LHCN-M2 (cell line): ENCODE data around the gene CRADD. TPM values are rescaled to one million over a fixed set of nuclear protein-coding genes. Genes with fewer than 3 reads are reported as not detected.
A peak's percentile ranks its signal among the peaks of the same experiment; 100 is the strongest.

Experiments used
- DNase-seq: peaks from one replicate; pipeline ENCODE4 v3.0.0-alpha.2; 2012; ENCODE audit warnings: low read depth
- total RNA-seq: library from RNA; depleted of rRNA; stranded (reverse); fragments of >200 nt; gene quantifications from 2 replicates; pipeline ENCODE4 v1.2.3, GENCODE V29; 2014

CRADD gene
- total RNA-seq, 1 experiment from 2014 or later, result 16.9 TPM

DNA sequence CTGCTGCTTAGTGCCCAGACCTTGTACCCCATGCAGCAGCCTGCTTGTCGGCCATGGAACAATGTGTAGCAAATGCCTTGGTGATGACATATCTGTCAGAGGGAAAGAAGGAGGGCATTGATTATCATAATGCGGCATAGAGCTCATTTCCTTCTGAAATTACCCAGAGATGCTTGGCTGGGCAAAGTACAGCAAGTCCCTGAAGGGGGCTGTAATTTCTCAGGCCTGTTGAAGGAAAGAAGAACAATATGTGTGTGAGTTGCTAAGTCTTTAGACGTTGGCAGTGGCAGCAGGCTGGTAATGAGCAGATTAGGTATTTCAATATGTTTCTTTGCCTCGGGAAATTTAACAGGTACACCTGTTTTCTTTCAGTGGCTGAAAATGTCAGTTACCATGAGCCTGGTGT lies 128.6 kb downstream of the CRADD start:
- no peak for DNase-seq

DNA sequence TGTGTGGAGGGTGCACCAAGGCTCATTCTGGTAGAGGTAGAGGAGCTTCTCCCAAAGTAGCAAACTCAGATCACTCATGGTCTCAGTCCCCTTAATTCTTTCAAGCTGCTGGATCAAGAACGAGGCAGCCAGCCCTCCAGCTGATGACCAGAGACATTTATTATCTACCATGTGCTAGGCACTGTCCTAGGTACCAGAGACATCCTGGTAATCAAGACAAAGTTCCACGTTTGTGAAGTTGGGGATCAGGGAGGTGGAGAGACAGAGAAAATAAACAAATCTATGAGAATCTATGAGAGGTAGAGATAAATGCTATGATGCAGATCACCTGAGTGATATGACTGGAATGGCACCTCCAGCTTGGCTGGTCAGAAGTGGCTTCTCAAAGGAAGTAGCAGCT lies 130.2 kb downstream of the CRADD start:
- no peak for DNase-seq

DNA sequence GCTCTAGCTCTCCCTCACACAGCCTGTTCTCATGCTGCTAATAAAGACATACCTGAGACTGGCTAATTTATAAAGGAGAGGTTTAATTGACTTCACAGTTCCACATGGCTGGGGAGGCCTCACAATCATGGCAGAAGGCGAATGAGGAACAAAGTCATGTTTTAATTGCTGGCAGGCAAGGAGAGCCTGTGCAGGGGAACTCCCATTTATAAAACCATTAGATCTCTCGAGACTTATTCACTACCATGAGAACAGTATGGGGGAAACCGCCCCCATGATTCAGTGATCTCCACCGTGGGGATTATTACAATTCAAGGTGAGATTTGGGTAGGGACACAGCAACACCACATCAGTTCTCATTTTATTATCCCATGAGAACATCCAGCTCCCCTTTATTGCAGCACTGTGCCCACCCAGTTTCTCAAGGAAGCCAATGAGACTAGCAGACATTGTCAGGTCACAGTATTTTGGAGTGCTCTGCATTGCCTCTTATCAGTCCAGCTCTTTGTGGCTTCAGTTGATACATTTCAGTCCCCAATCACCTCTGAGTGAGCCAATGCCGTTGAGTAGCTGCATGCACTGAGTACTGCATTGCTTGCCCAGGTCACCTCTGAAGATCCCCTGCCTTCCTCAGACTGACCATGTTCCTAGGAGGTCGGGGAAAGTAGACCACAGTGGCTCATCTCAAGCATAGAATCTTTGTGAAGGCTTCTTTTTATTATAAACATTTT lies 131.2 kb downstream of the CRADD start:
- DNase-seq, result no peak

DNA sequence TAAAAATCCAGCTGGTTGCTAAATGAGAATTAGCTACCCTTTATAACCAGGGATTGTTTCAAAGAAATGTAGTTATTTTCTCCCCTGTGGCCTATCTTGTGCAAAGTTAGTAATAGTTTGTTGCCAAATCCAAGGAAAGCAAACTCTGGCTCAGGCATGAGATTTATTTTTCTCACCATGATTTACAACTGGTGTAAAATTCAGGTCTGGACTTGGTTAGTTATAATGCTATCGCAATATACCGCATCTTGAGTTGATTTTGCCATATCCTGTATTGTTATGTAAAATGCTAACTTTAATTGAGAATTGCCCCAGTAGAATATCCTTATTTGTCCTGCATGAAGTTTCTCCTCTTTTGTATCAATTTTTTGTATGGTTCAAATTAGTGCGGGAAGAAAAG lies 135.5 kb downstream of the CRADD start:
- DNase-seq, result no peak

DNA sequence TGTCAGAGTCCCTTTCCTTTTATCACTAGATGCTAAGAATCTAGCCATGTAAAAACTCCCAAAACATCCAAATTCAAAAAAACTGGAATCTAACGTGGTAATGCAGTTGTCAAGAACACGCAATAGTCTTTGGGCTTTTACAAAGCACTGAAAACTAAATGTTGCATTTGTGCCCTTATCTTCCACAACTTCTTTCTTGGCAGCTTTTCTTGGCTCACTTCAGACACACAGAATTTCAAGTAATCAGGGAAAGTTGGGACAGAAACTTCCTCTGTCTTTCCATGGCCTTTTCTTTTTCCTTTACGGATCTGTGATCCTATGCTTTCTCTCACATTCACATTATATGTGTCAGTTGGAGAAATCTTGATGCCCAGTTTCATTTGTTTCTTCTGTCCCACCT lies 136.0 kb downstream of the CRADD start:
- DNase-seq, result no peak

DNA sequence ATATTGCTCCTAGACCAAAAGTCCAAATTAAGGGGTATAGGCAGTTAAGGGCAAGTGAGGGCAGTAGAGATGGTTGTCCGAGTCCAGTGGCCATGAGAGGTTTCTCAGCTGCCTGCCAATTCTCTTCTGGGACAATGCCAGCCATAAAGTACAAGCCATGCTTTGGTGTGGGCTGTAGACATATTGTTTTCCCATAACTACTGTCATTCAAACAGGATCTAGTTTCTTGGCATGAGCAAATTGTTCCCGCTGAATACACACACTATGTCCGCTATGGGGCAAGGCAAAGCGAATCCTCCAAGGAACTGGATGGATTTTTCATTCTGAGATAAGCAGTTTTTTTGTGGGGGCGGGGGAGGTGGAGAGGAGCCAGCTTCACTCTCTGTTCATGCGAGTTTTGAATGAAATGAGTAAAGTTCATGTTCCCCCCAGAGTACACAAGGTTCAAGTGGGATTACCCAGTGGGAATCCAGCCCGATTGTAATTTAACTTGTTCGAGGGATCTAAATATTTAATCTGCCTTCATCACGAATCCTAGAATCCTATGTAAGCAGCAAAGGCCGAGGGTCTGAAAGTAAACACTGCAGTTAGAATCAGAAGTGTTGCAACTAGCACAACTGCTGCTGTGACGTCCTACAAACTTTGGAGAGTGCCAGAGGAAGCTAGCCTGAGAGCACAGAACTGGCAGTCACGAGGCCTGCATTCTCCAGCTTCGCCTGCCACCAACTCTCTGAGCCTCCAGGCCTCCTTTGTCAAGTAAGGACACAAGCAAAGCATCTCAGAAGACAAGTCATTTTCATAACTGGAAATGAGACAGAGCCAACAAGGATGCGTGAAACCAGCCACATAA lies 137.0 kb downstream of the CRADD start:
- DNase-seq, result peak; percentile 91

DNA sequence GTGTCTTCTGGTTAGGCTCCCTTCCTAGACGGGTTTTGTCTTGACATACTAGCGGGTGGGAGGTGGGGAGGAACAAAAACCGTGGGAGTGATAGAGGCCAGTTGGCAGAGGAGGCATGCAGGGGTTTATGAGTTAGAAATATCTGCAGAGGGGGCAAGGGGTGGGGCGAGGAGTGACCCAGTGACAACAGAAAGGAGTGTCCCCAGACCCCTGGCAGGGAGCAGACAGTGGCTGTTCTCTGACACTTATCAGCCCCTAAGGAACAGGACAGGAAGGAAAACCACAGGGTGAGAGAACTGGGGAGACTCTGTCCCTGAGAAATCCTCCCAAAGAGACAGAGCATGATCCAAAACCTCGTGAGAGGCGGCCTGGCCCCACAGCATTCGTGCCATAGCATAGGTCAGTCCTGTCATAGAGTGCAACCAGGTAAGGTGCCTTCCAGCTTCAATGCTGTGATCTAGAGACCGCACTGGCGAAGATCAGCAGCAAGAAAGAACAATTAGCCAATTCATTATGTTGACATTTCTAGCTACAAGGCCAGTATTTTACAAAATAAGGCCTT lies 141.4 kb downstream of the CRADD start:
- DNase-seq, result no peak

DNA sequence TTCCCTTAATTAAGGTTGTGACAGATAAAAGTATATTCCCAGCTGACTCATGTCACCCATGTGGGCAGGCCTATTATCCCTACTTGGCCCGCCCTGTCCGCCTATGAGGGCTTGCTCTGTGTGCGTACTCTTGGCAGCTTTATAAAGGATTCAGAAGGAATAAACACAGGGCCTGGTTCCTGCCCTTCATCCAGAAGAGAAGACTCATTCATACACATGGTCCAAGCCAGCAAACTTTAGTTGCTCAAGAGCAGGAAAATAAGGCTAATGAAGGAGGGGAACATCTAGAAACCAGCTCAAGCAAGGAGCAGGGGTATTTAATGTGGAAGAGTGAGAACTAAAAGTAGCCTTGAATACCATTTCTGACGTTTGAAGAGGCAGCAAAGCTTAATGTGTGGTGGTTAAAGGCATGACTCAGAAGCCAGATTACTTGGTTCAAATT lies 141.9 kb downstream of the CRADD start:
- no peak for DNase-seq

DNA sequence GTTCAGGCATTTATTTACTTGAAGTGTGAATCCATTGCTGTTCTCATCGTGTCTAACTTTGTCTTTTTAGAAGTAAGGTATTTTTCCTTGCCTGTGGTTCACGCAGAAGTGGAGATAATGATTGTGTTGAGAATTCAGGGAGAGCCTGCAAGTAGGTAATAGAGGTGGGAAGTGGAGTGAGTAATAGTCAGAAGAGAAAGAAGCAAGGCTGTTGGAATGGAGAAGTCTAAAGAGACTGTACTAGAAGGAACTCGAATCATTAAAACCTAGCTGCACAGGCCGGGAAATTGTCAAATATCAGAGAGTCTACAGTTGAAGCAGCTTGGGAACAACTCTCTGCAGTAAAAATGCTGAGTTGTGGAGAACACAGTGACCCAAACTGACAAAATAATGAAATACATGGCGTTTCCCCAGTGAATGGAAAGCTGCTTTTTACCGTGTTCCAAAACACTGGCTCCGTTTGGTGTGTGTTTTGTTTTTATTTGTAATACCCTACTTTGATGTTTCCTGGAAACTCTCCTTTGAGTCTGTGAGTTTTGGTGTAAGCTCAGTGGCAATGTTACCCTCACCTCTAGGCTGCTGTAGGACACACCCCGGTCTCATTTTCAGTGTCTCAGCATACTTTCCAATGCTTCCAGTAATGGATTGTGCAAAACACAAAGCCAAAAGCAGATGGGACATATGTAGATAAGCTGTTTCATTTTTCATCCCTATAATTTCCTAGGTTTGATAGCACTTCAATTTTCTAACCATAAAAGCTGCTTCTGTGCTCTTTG lies 146.6 kb downstream of the CRADD start:
- DNase-seq, result peak; percentile 31

DNA sequence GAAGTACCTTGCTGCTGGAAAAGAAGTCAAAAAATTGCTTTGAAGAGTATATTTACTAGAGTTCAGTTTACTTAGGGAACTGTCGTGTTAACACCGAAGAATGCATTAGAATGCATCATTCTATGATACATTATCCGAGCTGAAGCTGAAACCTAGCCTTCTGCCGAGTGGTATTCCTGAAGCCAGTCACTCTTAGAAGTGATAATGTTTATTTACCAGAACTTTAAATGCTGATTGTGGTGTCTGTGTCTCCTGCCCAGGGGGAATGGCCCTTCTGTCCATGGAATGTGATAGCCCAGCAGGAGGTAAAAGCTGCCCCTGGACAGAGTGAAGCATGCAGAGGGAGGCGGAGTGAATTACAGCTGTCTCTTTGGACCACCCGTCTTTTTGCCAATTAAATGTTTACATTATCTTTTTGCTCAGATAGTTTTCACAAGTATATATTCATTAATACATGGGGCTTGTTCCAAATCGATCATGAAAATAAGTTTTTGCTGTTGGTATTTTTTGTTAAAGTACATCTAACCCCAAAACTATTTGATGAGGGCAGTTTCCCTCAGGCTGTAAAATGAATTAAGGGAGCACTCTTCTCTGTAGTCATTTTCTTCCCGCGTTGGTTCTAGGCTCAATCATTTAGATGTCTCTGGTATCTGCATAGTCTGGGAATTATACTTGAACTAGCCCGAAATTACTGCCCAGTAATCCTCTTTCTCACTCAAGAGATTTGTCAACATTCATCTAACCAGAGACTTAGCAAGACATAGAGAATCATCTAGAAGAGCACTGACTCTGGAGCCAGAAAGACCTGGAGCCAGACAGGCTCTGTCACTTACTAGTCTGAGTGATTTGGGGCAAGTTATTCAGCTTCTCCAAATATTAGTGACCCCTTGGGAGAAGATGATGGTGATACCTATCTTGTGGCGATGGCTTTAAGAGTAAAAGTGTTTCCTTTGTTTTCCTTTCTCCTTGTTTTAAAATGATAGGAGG lies 147.6 kb downstream of the CRADD start:
- peak; percentile 71 for DNase-seq

DNA sequence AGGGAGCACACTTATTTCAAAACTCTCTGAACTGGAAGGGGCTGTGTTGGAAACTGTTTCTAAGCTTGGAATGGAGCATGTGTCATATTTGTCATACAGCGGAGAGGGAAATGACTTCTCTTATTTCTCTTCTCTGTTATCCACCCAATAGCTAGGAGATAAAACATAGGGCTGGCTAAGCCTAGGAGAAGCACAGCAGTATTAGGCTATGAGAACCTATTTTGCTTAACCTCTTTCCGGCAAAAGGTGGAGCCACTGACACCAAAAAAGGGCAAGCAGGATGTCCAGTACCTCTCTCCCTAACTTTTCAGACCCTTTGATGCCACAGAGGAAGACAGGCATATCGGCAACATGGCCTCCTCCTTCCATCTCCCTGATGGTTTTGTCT lies 148.3 kb downstream of the CRADD start:
- peak; percentile 38 for DNase-seq

DNA sequence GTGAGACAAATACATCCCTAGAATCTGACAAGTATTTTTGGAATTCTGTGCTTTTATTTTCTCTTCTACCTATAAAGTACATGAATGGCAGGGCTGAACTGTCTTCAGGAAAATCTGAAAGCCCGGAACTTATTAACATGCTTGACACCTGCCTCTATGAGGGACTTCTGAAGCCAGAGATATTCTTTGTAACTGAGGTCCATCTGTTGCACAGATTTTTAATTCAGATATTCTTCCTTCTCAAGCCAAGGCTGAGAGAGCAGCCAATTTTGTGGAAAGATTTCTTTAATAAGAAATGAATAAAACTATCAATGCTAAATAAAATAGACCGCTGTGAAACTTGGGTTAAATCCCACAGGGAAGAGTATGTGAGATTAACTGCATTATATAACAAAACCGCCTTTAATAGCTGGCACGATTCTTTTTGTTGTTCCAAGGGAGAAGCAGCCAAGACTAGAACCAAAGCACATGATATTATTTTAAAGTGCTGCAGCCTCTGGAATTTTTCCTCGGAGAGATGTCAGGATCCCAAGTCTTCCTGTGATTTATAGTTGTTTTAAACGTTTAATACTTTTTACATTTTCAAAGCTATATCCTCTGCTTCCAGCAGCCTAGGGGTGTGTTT lies 148.9 kb downstream of the CRADD start:
- peak; percentile 31 for DNase-seq

DNA sequence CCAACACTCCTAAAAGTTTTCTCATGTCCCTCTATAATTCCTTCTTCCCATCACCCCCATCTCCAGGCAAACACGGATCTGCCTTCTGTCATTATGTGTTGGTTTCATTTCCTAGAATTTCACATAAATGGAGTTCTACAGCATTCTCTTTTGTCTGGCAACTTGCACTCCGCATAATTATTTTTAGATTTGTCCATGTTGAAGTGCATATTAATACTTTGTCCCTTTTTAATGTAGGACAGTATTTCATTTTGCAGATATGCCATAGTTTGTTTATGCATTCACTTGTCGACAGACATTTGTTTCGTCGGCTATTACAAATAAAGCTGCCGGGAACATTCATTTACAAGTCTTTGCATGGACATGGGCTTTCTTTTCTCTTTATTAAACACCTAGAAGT lies 150.0 kb downstream of the CRADD start:
- no peak for DNase-seq

DNA sequence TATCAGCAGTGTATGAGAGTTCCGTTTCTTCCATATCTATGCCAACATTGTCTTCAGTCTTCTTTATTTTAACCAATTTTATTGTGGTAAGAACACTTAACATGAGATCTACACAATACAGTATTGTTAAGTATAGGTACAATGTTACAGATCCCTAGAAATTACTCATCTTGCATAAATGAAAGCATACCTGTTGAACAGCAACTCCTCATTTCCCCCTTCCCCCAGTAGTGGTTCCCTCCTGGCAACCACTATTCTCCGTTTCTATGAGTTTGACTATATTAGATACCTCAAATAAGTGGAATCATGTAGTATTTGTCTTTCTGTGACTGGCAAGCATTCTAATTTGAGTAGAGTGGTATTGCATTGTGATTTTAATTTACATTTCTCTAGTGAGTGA lies 150.5 kb downstream of the CRADD start:
- DNase-seq, result no peak

DNA sequence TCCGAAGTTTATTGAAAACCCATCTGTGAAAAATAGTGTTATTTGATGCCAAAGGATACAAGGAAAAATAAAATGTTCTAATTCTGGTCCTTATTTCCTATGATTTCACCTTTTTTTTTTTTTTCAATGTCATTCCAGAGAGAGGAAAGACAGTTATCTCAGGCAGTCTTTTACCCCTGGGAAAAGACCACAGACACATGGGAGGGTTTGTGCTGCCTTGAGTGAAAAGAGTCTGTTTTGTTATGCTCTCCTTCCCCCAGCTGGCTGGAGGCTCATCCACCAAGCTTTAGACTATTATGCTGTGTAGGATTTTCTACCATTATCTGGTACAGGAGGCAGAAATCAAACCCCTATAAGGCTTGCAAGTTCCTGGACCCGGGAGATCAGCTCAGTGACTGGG lies 151.8 kb downstream of the CRADD start:
- DNase-seq, result peak; percentile 50

DNA sequence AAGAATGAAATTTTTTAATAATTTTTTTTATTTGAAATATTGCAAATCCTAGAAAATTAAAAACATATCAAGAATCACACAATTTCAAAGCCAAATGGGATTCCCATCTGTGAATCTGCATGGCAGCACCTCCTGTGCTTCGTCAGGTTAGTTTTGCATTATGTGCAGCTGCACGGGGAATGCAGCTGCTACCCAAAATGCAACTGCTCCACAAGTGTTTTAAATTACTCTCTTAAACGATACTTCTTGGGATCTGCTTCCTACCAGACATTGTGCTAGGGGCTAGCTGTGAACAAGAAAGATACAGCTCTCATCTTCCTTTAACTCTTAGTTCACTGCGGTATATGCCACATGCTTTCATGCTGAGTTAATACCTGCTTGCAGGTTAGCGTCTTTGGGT lies 154.2 kb downstream of the CRADD start:
- DNase-seq, result no peak

DNA sequence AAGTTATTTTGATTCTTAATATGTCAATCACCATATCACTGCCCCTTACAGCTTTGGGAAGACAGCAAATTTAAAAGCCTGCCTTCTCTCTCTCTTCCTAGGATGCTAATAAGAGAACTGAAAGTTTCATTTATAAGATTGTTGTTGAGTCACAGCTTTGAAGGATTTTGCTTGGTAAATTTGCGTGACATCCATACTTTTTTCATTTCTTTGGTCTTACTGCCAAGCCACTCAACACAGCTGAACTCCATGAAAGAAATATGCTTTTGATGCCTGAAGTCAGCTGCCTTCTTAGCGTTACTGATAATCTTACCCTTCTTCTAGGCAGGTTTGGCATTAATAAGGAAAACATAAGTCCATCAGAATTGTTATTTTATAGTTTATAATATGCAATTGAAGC lies 155.0 kb downstream of the CRADD start:
- peak; percentile 60 for DNase-seq

DNA sequence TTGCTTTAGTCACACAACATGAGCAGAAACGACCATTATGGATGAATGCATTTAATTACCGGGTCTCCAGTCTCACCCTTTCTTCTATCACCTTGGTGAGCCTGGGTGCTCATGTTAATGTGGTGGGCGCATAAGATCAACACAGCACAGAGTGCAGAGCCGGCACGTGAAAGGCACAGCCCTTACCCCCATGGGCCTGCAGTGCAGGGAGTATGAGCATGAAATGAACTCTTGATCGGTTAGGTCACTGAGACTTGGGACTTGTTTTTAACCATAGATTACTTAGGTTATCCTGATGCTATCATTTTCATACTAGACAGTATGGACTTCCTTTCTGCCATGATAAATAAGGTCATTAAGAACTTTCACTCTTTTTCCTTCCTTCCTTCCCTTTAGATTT lies 156.8 kb downstream of the CRADD start:
- no peak for DNase-seq

DNA sequence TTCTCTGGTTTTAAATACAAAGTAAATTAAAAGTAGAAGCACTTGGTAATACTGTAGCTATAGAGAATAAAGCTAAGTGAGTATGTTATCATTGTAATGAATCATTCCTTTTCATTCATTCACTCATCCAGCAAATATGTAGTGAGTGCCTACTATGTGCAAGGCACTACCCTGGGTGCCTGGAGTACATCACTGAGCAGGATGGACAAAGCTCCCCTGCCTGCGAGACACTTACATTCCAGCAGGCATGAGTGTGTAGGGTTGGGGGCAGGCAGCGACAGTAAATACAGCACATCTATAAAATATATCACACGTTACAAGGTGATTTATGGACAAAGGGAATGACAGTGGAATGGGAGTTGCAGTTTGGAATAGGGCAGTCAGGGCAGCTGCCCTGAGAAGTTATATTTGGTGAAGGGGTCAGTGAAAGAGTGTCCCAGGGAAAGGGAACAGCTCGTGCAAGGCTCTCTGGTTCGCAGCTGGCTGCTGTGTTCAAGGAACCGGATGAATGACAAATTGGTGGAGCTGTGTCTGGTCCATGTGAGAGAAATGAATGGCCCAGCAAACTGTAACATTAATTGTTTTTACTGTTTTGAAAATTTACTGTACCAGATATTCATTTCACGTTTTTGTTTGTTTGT lies 159.6 kb downstream of the CRADD start:
- no peak for DNase-seq

DNA sequence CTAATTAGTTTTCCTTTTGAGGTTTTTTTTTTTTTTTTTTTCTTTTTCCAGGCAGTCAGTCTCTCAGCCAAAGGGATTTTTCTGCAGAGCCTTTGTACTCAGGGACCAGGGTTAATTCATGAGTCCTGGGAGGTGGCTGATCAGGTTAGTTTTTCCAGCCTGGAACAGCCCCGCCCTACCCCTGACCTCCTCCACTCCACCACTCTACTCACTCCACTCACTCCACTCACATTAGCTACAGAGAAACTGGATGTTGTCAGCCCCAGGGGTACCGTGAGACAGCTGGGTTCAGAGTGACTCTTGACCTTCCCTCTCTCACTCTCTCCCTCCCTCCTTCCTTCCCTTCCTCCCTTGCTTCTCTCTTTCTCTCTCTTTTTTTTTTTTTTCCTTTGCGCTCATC lies 161.0 kb downstream of the CRADD start:
- peak; percentile 35 for DNase-seq
